SK-N-SH treated with all-trans-retinoic acid at 6 μM for 48 hours (cell line): ENCODE measurements around the gene LPCAT3.

Source experiments
- ATAC-seq: fragments of 200-7000 bp; cut with Tn5 transposase; 3 replicates; pipeline ENCODE4 v1.9.1; 2020; ENCODE audit warnings: mild to moderate bottlenecking, moderate library complexity
- ARNTL ChIP-seq: fragments of 450-650 bp; formaldehyde crosslinking; IDR thresholded peaks from 2 replicates; pipeline ENCODE4 v1.5.0; 2020; ENCODE audit warnings: low read depth, mild to moderate bottlenecking, moderate library complexity, borderline replicate concordance
- CSDC2 ChIP-seq: fragments of 250-450 bp; sonication (Bioruptor Pico); IDR thresholded peaks from 2 replicates; pipeline ENCODE4 v1.5.0; 2020; ENCODE audit warnings: mild to moderate bottlenecking, moderate library complexity
- ESRRG ChIP-seq: fragments of 250-450 bp; sonication (Bioruptor Pico); IDR thresholded peaks from 2 replicates; pipeline ENCODE4 v1.6.1; 2021; ENCODE audit warnings: mild to moderate bottlenecking
- ISL1 ChIP-seq: fragments of 250-450 bp; sonication (Bioruptor Pico); IDR thresholded peaks from 2 replicates; pipeline ENCODE4 v2.1.2; 2022; ENCODE audit warnings: mild to moderate bottlenecking, moderate library complexity
- OSR1 ChIP-seq: fragments of 250-450 bp; sonication (Bioruptor Pico); IDR thresholded peaks from 2 replicates; pipeline ENCODE4 v1.8.0; 2022; ENCODE audit warnings: moderate library complexity, mild to moderate bottlenecking, inconsistent platforms
- PPARA ChIP-seq: fragments of 250-450 bp; sonication (Bioruptor Pico); IDR thresholded peaks from 2 replicates; pipeline ENCODE4 v1.5.0; 2020; ENCODE audit warnings: mild to moderate bottlenecking, borderline replicate concordance
- RARB ChIP-seq: fragments of 250-450 bp; sonication (Bioruptor Pico); IDR thresholded peaks from 2 replicates; pipeline ENCODE4 v1.8.0; 2021; ENCODE audit warnings: mild to moderate bottlenecking, moderate library complexity
- SNAI2 ChIP-seq: fragments of 250-450 bp; sonication (Bioruptor Pico); IDR thresholded peaks from 2 replicates; pipeline ENCODE4 v1.5.0; 2020; ENCODE audit warnings: mild to moderate bottlenecking, moderate library complexity
- TCF4 ChIP-seq: fragments of 250-450 bp; sonication (Bioruptor Pico); IDR thresholded peaks from 2 replicates; pipeline ENCODE4 v1.8.0; 2021; ENCODE audit warnings: mild to moderate bottlenecking, moderate library complexity, borderline replicate concordance
- ZFP3 ChIP-seq: fragments of 250-450 bp; sonication (Bioruptor Pico); IDR thresholded peaks from 2 replicates; pipeline ENCODE4 v1.5.0; 2020; ENCODE audit warnings: mild to moderate bottlenecking, moderate library complexity
- ZFP30 ChIP-seq: fragments of 450-650 bp; formaldehyde crosslinking; IDR thresholded peaks from 2 replicates; pipeline ENCODE4 v1.5.0; 2022; ENCODE audit warnings: mild to moderate bottlenecking, moderate library complexity
- ZNF70 ChIP-seq: fragments of 450-650 bp; formaldehyde crosslinking; IDR thresholded peaks from 2 replicates; pipeline ENCODE4 v1.5.0; 2020; ENCODE audit warnings: mild to moderate bottlenecking, moderate library complexity
- TF ChIP-seq, protein P1 (sequence below): fragments of 250-450 bp; sonication (Bioruptor Pico); IDR thresholded peaks from 2 replicates; pipeline ENCODE4 v1.8.0; 2020; ENCODE audit warnings: mild to moderate bottlenecking, moderate library complexity, borderline replicate concordance
- TF ChIP-seq, protein P2 (sequence below): fragments of 250-450 bp; sonication (Bioruptor Pico); IDR thresholded peaks from 2 replicates; pipeline ENCODE4 v1.8.0; 2021; ENCODE audit warnings: low read depth, mild to moderate bottlenecking, moderate library complexity, borderline replicate concordance
- TF ChIP-seq, protein P3 (sequence below): fragments of 250-450 bp; sonication (Bioruptor Pico); IDR thresholded peaks from 2 replicates; pipeline ENCODE4 v1.5.1; 2020; ENCODE audit warnings: low read depth, mild to moderate bottlenecking, moderate library complexity
- TF ChIP-seq, protein P4 (sequence below): fragments of 250-450 bp; sonication (Bioruptor Pico); IDR thresholded peaks from 2 replicates; pipeline ENCODE4 v1.5.1; 2021; ENCODE audit warnings: mild to moderate bottlenecking, moderate library complexity

LPCAT3 gene

DNA sequence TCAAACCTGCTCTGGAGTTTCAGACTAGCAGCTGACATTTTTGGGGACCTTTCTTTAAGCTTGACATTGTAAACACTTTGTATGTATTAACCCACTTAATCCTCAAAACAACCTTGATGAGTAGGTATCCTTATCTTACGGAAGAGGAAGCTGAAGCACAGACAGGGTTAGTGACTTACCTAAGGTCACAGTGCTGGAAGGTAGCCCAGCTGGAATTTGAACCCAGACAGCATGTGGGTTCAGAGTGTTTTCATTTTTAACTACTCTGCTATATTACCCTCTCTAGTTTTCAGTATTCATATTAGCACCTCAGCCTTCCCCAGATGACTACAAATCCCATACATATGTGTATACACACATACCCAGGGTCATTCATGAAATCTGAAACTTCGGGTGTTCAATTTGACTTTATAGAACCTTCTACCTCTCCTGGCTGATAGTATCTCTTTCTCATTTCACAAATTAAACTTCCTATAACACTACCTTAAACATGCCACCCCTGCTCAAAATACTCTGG lies 13.9 kb downstream of the LPCAT3 start:
- ATAC-seq, result no peak
- TF ChIP-seq ARNTL (CRISPR knock-in tag) (no peak), CSDC2 (no peak), ZFP3 (CRISPR knock-in tag) (no peak), TCF4 (CRISPR knock-in tag) (no peak), ZNF70 (CRISPR knock-in tag) (no peak), ZFP30 (CRISPR knock-in tag) (no peak), PPARA (CRISPR knock-in tag) (no peak), SNAI2 (no peak)
- TF ChIP-seq, protein P1, sequence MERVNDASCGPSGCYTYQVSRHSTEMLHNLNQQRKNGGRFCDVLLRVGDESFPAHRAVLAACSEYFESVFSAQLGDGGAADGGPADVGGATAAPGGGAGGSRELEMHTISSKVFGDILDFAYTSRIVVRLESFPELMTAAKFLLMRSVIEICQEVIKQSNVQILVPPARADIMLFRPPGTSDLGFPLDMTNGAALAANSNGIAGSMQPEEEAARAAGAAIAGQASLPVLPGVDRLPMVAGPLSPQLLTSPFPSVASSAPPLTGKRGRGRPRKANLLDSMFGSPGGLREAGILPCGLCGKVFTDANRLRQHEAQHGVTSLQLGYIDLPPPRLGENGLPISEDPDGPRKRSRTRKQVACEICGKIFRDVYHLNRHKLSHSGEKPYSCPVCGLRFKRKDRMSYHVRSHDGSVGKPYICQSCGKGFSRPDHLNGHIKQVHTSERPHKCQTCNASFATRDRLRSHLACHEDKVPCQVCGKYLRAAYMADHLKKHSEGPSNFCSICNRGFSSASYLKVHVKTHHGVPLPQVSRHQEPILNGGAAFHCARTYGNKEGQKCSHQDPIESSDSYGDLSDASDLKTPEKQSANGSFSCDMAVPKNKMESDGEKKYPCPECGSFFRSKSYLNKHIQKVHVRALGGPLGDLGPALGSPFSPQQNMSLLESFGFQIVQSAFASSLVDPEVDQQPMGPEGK (CRISPR knock-in tag), result no peak
- TF ChIP-seq, protein P2, sequence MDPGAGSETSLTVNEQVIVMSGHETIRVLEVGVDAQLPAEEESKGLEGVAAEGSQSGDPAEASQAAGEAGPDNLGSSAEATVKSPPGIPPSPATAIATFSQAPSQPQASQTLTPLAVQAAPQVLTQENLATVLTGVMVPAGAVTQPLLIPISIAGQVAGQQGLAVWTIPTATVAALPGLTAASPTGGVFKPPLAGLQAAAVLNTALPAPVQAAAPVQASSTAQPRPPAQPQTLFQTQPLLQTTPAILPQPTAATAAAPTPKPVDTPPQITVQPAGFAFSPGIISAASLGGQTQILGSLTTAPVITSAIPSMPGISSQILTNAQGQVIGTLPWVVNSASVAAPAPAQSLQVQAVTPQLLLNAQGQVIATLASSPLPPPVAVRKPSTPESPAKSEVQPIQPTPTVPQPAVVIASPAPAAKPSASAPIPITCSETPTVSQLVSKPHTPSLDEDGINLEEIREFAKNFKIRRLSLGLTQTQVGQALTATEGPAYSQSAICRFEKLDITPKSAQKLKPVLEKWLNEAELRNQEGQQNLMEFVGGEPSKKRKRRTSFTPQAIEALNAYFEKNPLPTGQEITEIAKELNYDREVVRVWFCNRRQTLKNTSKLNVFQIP (CRISPR knock-in tag), result no peak
- TF ChIP-seq, protein P3, sequence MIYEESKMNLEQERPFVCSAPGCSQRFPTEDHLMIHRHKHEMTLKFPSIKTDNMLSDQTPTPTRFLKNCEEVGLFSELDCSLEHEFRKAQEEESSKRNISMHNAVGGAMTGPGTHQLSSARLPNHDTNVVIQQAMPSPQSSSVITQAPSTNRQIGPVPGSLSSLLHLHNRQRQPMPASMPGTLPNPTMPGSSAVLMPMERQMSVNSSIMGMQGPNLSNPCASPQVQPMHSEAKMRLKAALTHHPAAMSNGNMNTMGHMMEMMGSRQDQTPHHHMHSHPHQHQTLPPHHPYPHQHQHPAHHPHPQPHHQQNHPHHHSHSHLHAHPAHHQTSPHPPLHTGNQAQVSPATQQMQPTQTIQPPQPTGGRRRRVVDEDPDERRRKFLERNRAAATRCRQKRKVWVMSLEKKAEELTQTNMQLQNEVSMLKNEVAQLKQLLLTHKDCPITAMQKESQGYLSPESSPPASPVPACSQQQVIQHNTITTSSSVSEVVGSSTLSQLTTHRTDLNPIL (CRISPR knock-in tag), result no peak
- TF ChIP-seq, protein P4, sequence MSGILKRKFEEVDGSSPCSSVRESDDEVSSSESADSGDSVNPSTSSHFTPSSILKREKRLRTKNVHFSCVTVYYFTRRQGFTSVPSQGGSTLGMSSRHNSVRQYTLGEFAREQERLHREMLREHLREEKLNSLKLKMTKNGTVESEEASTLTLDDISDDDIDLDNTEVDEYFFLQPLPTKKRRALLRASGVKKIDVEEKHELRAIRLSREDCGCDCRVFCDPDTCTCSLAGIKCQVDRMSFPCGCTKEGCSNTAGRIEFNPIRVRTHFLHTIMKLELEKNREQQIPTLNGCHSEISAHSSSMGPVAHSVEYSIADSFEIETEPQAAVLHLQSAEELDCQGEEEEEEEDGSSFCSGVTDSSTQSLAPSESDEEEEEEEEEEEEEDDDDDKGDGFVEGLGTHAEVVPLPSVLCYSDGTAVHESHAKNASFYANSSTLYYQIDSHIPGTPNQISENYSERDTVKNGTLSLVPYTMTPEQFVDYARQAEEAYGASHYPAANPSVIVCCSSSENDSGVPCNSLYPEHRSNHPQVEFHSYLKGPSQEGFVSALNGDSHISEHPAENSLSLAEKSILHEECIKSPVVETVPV (CRISPR knock-in tag), result no peak

DNA sequence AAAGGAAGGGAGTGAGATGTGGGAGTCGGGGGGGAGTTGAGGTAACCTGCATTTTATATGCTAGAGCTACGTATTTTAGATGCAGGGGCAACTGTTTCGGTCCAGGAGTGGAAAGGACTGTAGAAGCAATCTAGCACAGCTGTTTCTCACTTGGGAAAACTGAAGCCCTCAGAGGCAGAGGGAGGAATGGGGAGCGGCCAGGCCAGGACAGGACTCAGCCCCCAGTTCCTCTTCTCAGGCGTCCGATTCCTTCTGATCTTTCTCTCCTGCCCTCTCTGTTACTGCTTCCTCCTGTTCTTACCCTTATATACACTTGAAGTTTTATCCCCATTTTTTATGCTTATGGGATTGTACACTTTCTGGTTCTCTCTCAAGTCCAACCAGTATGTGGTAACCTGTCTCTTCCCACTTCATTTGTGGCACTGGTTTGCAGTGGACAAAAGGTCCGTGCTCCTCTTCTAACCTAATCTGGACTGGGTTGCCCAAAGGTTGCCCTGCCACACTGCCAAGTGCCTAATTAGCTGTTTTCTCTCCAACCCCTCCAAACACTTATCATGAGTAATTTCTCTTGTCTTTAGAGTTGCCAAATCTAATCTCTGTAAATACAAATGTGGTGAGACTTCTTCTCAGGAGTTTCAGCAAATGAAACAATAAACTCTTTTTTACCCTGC lies 16.2 kb downstream of the LPCAT3 start:
- TF ChIP-seq ISL1 (CRISPR knock-in tag) (no peak), ZFP30 (CRISPR knock-in tag) (no peak), ZNF70 (CRISPR knock-in tag) (no peak), RARB (CRISPR knock-in tag) (no peak), SNAI2 (no peak), ESRRG (CRISPR knock-in tag) (no peak), ZFP3 (CRISPR knock-in tag) (no peak)

DNA sequence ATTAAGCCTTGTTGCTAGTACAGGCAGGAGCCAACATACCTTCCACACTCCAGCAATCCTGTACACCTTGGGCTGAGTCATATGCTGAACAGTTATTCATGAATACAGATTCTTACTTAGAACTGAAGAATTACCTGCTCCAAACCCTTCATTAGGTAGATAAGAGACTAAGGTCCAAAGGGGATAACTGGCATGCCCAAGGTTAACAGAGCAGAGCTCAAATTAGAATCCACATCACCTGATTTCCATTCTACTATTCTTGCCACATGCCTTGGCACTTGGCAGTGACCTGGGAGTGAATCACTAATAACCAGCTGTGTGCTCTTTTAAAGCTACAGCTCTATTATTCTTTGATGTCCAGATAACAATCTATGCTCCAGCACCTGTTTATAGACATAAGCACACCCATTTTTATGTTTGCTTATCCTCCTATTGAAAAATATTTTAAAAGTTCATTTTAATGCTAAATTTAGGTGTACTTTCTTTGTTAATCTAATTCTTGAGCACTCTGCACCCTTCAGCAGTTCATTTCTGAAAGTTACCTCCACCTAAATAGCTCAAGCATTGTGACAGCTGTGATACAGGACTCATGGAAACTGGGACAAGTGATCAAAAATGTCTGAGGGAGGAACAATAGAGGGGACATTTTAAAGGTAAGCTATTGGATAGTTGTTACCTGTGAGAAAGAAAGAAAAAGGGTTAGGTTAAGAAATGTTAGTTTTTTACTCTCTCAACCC lies 19.4 kb downstream of the LPCAT3 start:
- TF ChIP-seq OSR1 (CRISPR knock-in tag), result no peak
- TF ChIP-seq, protein P4 (CRISPR knock-in tag), result no peak
- TF ChIP-seq SNAI2, result no peak
- TF ChIP-seq ZNF70 (CRISPR knock-in tag), result no peak
- TF ChIP-seq, protein P3 (CRISPR knock-in tag), result no peak
- no peak for TF ChIP-seq ZFP30 (CRISPR knock-in tag)
- TF ChIP-seq ISL1 (CRISPR knock-in tag), result no peak
- TF ChIP-seq, all 23 proteins: peak for 0
- ATAC-seq, result no peak

More for the DNA sequence above, 16.2 kb downstream of the LPCAT3 start:
- ATAC-seq, result no peak
